Stimulated activated effector memory CD8-positive, alpha-beta T cell treated with anti-CD3 and anti-CD28 coated beads, Interleukin-12 subunit alpha, Interleukin-12 subunit beta, amount 100 ng/mL, for 72 hours (primary cell): ENCODE results near the gene FAM98C.

Experiments used
- ATAC-seq: fragments of 150-1000 bp; cut with Tn5 transposase; 2 replicates; pipeline ENCODE4 v1.10.0; 2021
- DNase-seq, 2 donors: peaks; one replicate each; pipeline ENCODE4 v3.0.0; 2021 to 2022; ENCODE audit warnings: low spot score in 2 of 2
- H3K27ac Mint-ChIP-seq: one replicate; pipeline ENCODE4 v1.8.0; 2022; ENCODE audit warnings: mild to moderate bottlenecking, mixed read lengths
- H3K36me3 Mint-ChIP-seq: one replicate; pipeline ENCODE4 v1.8.0; 2022; ENCODE audit warnings: mild to moderate bottlenecking, mixed read lengths
- H3K4me1 Mint-ChIP-seq: one replicate; pipeline ENCODE4 v1.8.0; 2022; ENCODE audit warnings: mixed read lengths
- H3K4me3 Mint-ChIP-seq: one replicate; pipeline ENCODE4 v1.8.0; 2022; ENCODE audit warnings: mild to moderate bottlenecking, mixed read lengths
- H3K9me3 Mint-ChIP-seq: one replicate; pipeline ENCODE4 v1.8.0; 2022; ENCODE audit warnings: mixed read lengths

The FAM98C gene

GRCh38 chr19:38386971-38387549 is 15.8 kb upstream of the FAM98C start:
- H3K4me1 Mint-ChIP-seq, result peaks cover 32% of the 10 kb centered on the region
- H3K9me3 Mint-ChIP-seq, result no peaks in the 10 kb centered on the region
- ATAC-seq (no peak), DNase-seq (no peak)
- H3K27ac Mint-ChIP-seq, result peak overlapping the region; percentile 75
- peaks cover 58% of the 10 kb centered on the region for H3K36me3 Mint-ChIP-seq
- H3K4me3 Mint-ChIP-seq, result peak overlapping the region; percentile 79

- H3K4me1 Mint-ChIP-seq, result peaks cover 35% of the 10 kb centered on the region
- peak within 1 kb of the TSS; percentile 75 for H3K27ac Mint-ChIP-seq
- H3K9me3 Mint-ChIP-seq, result no peaks in the 10 kb centered on the region
- H3K4me3 Mint-ChIP-seq, result peak within 1 kb of the TSS; percentile 79
- DNase-seq (peak; percentile 77 to 91), ATAC-seq (peak; percentile 80)
- H3K36me3 Mint-ChIP-seq, result peaks cover 51% of the 10 kb centered on the region
These were observed 15.1 kb upstream of the FAM98C start, which contains the start of gene GGN for GRCh38 chr19:38387550-38388348. TSS of gene GGN (minus strand) at chr19:38388034. CDS start at chr19:38387261, 773 bp downstream.

GRCh38 chr19:38388349-38389100 is 14.4 kb upstream of the FAM98C start, which contains the start of gene SPRED3:
TSS of gene SPRED3 (plus strand) at chr19:38388697. CDS start at chr19:38390303, 1,606 bp downstream.
- ATAC-seq (peak; percentile 0), DNase-seq (no peak)
- Mint-ChIP-seq H3K27ac (peak within 1 kb of the TSS; percentile 75), H3K36me3 (peaks cover 43% of the 10 kb centered on the region), H3K9me3 (no peaks in the 10 kb centered on the region), H3K4me1 (peaks cover 40% of the 10 kb centered on the region), H3K4me3 (peak within 1 kb of the TSS; percentile 79)

GRCh38 chr19:38389101-38389925 is 13.6 kb upstream of the FAM98C start:
- Mint-ChIP-seq H3K27ac (peak overlapping the region; percentile 62), H3K4me3 (peak overlapping the region; percentile 79), H3K9me3 (no peaks in the 10 kb centered on the region), H3K4me1 (peaks cover 48% of the 10 kb centered on the region), H3K36me3 (peaks cover 35% of the 10 kb centered on the region)
- ATAC-seq (no peak), DNase-seq (no peak)

DNA sequence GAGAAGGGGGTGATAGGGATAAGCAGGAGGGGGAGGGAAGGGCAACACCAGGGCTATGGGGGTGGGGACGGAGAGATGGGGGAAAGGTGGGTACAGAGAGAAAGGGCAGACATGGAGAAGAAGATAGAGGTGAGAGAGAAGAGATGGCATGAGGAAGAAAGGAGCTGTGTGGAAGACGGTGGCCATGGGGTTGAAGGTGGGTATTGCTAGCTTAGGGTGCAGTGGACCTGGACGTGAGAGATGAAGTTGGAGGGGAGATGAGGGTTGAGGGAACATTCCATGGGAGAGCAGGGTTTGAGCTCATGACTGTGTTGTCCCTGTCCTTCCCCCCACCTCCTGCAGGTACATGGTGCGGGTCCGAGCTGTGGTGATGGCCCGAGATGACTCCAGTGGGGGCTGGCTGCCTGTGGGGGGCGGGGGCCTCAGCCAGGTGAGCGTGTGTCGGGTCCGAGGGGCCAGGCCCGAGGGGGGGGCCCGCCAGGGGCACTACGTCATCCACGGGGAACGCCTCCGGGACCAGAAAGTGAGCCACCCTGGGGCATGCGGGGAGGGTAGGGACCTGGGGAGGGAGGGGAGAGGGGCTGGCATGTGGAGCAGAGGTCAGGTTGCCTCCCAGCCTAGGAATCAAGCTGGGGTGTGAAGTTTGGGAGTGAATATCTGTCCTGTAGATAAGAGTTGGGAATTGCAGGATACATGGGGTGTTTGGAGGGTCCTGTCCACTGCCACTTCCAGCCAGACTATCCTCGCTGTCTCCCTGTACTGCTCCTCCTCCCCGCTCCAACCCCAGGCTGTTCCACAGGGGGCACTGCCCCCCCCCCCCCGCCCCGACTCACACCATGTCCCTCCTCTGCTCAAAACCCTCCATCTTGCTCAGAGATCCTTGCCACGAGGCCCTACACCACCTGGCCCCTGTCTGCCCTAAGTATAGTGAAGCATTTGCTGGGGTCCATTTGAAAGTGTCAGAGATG is 12.7 kb upstream of the FAM98C start:
- H3K9me3 Mint-ChIP-seq, result no peaks in the 10 kb centered on the region
- H3K4me1 Mint-ChIP-seq, result peaks cover 49% of the 10 kb centered on the region
- peak overlapping the region; percentile 79 for H3K4me3 Mint-ChIP-seq
- peaks cover 30% of the 10 kb centered on the region for H3K36me3 Mint-ChIP-seq
- DNase-seq, result no peak
- peak overlapping the region; percentile 62 for H3K27ac Mint-ChIP-seq
- no peak for ATAC-seq

- DNase-seq, result no peak
- peaks cover 58% of the 10 kb centered on the region for H3K4me1 Mint-ChIP-seq
- H3K36me3 Mint-ChIP-seq, result peaks cover 18% of the 10 kb centered on the region
- no peak overlapping the region for H3K4me3 Mint-ChIP-seq
- H3K27ac Mint-ChIP-seq, result no peak overlapping the region
- H3K9me3 Mint-ChIP-seq, result no peaks in the 10 kb centered on the region
- ATAC-seq, result no peak
These were observed 10.9 kb upstream of the FAM98C start for GRCh38 chr19:38391911-38392464.

DNA sequence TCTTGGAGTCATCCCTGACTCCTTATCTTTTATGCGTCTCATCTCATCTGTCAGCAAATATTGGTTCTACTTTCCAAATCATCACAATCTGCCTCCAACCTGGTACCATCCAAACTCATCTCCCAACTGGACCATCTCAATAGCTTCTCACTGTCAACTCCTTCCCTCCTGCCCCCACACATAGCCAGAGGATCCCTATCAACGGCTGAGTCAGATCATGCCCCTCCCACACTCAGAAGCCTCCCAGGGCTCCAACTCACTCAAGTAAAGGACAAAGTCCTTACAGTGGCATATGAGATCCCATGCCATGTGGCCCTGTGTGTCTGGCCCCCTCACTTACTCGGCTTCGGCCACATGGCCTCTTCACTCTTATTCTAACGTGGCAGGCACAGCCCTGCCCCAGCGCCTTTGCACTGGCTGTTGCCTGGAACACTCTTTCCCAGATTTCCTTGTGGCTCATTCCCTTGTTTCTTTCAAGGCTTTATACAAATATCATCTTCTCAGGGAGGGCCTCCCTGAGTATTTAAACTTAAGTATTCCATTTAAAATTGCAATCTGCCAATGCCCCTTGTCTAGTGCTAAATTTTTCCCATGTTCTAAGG is 10.1 kb upstream of the FAM98C start:
- ATAC-seq (no peak), DNase-seq (no peak)
- no peak overlapping the region for H3K4me3 Mint-ChIP-seq
- H3K27ac Mint-ChIP-seq, result no peak overlapping the region
- no peaks in the 10 kb centered on the region for H3K9me3 Mint-ChIP-seq
- H3K4me1 Mint-ChIP-seq, result peaks cover 54% of the 10 kb centered on the region
- H3K36me3 Mint-ChIP-seq, result peaks cover 10% of the 10 kb centered on the region

- peaks cover 44% of the 10 kb centered on the region for H3K4me1 Mint-ChIP-seq
- H3K36me3 Mint-ChIP-seq, result peaks cover 4% of the 10 kb centered on the region
- peak overlapping the region; percentile 84 for H3K27ac Mint-ChIP-seq
- H3K4me3 Mint-ChIP-seq, result peak overlapping the region; percentile 77
- DNase-seq (peak; percentile 43 to 80), ATAC-seq (peak; percentile 75)
- no peaks in the 10 kb centered on the region for H3K9me3 Mint-ChIP-seq
These were observed 8.4 kb upstream of the FAM98C start for GRCh38 chr19:38394488-38394887.

DNA sequence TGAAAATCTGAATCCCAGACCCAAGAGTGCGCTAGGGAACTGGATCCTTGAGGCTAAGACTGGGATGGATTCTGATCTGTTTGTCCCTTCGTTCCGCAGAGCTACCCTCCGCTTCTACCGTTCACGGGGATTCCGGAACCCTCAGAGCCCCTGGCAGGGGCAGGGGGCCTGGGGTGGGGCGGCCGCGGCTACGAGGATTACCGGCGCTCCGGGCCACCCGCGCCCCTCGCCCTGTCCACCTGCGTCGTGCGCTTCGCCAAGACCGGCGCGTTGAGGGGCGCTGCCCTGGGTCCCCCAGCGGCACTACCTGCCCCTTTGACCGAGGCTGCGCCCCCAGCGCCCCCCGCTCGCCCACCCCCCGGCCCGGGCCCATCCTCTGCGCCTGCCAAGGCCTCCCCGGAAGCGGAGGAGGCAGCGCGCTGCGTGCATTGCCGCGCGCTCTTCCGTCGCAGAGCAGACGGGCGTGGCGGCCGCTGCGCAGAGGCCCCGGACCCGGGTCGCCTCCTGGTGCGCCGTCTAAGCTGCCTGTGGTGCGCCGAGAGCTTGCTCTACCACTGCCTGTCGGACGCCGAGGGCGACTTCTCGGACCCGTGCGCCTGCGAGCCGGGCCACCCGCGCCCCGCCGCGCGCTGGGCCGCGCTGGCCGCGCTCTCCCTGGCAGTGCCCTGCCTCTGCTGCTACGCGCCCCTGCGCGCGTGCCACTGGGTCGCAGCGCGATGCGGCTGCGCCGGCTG is 7.3 kb upstream of the FAM98C start:
- DNase-seq (peak; percentile 49 to 71), ATAC-seq (peak; percentile 84)
- peak overlapping the region; percentile 84 for H3K27ac Mint-ChIP-seq
- H3K9me3 Mint-ChIP-seq, result no peaks in the 10 kb centered on the region
- peaks cover 37% of the 10 kb centered on the region for H3K4me1 Mint-ChIP-seq
- peaks cover 4% of the 10 kb centered on the region for H3K36me3 Mint-ChIP-seq
- H3K4me3 Mint-ChIP-seq, result peak overlapping the region; percentile 77

DNA sequence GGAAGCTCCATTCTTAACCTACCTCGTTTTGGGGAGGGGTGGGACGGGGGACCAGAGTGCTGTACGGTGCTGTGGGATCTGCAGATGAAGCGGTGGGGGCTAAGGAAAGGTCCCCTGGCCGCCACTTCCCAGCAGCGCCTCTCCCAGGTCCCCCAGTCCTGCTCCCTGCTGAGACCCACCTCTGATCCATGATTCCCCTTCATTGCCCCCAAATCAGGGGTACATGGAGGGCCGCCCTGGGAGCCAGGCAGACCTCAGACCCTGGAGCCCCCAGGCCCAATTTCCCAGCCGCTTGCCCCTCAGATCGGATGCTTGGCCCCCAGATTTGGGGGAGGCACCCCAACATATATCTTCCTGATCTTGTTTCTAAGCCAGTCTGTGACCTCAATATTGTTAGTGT is 3.8 kb upstream of the FAM98C start:
- Mint-ChIP-seq H3K27ac (no peak overlapping the region), H3K4me1 (peaks cover 40% of the 10 kb centered on the region), H3K36me3 (peaks cover 16% of the 10 kb centered on the region), H3K9me3 (no peaks in the 10 kb centered on the region), H3K4me3 (no peak overlapping the region)
- DNase-seq (no peak), ATAC-seq (no peak)

- no peaks in the 10 kb centered on the region for H3K9me3 Mint-ChIP-seq
- no peak overlapping the region for H3K4me3 Mint-ChIP-seq
- H3K27ac Mint-ChIP-seq, result no peak overlapping the region
- peaks cover 21% of the 10 kb centered on the region for H3K36me3 Mint-ChIP-seq
- no peak for ATAC-seq
- H3K4me1 Mint-ChIP-seq, result peaks cover 41% of the 10 kb centered on the region
- no peak for DNase-seq
These were observed 3.4 kb upstream of the FAM98C start for GRCh38 chr19:38399537-38399936.

DNA sequence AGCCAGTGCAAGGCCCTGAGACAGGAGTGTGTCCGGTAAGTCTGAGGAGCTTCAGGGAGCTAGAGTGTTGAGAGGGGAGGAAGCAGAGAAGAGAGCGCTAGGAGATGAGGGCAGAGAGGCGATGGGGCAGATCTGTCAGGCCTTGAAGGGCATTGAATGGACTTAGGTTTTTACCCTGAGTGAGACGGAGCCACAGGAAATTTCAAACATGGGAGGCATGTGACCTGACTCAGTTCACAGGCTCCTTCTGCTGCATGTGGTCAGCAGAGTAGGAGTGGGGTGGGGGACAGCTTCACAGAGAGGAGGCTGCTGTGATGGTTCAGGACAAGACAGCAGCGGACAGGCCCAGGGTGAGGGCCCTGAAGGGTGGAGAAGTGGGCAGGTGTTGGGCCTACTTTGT is 2.5 kb upstream of the FAM98C start:
- peaks cover 43% of the 10 kb centered on the region for H3K4me1 Mint-ChIP-seq
- ATAC-seq (no peak), DNase-seq (no peak)
- H3K4me3 Mint-ChIP-seq, result no peak overlapping the region
- peaks cover 25% of the 10 kb centered on the region for H3K36me3 Mint-ChIP-seq
- H3K27ac Mint-ChIP-seq, result no peak overlapping the region
- no peaks in the 10 kb centered on the region for H3K9me3 Mint-ChIP-seq

DNA sequence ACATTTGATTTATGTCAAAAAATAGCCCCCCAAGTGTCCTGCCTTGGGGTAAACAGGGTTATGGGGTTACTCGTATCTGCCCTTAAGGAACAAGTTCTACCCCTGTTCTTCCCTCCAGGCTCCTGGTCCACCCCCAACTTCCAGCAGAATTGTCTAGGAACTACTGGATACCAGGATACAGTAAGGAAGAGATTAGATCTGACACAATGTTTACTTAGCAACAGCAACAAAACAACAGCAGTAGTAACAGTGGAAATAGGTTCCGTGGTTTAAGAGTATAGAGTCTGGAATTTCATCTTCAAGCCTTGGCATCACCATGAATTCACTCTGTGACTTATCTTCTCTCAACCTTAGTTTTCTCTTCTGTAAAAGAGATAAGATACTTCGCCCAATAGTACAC is 1.7 kb upstream of the FAM98C start:
- Mint-ChIP-seq H3K9me3 (no peaks in the 10 kb centered on the region), H3K27ac (no peak overlapping the region), H3K36me3 (peaks cover 33% of the 10 kb centered on the region), H3K4me3 (peak overlapping the region; percentile 55), H3K4me1 (peaks cover 44% of the 10 kb centered on the region)
- DNase-seq (no peak), ATAC-seq (no peak)
